RWPE2 (cell line): ENCODE measurements around the gene RARB.

ENCODE experiments used
- ATAC-seq: fragments of 200-7000 bp; cut with Tn5 transposase; 3 replicates; pipeline ENCODE4 v1.9.1; 2021; ENCODE audit warnings: low read depth
- DNase-seq: peaks from one replicate; pipeline ENCODE4 v3.0.0-alpha.2; 2020; ENCODE audit warnings: low spot score
- H3K27ac ChIP-seq: fragments of 450-650 bp; 2 replicates; pipeline ENCODE4 v1.5.1; 2017; ENCODE audit warnings: mild to moderate bottlenecking; ENCODE audit not compliant: poor library complexity, severe bottlenecking
- H3K27me3 ChIP-seq: fragments of 250-450 bp; sonication (Bioruptor Pico); 2 replicates; pipeline ENCODE4 v1.5.1; 2021; ENCODE audit warnings: mild to moderate bottlenecking, moderate library complexity; ENCODE audit not compliant: insufficient read depth, poor library complexity, severe bottlenecking
- H3K36me3 ChIP-seq: fragments of 250-450 bp; sonication (Bioruptor Pico); 2 replicates; pipeline ENCODE4 v1.5.1; 2020; ENCODE audit warnings: low read depth, mild to moderate bottlenecking, moderate library complexity
- H3K4me1 ChIP-seq: fragments of 250-450 bp; sonication (Bioruptor Pico); 2 replicates; pipeline ENCODE4 v1.5.1; 2021; ENCODE audit warnings: mild to moderate bottlenecking, moderate library complexity; ENCODE audit not compliant: insufficient read depth, poor library complexity, severe bottlenecking
- H3K4me3 ChIP-seq: fragments of 250-450 bp; sonication (Bioruptor Pico); 2 replicates; pipeline ENCODE4 v1.5.1; 2021; ENCODE audit warnings: mild to moderate bottlenecking, moderate library complexity; ENCODE audit not compliant: severe bottlenecking
- H3K9me3 ChIP-seq: fragments of 250-450 bp; sonication (Bioruptor Pico); 2 replicates; pipeline ENCODE4 v1.5.1; 2021; ENCODE audit warnings: mild to moderate bottlenecking, moderate library complexity; ENCODE audit not compliant: severe bottlenecking
- TF ChIP-seq, protein P1 (sequence below): fragments of 450-650 bp; IDR thresholded peaks from one replicate; pipeline ENCODE4 v1.5.1; 2017; ENCODE audit warnings: mild to moderate bottlenecking, moderate library complexity; ENCODE audit not compliant: poor library complexity, severe bottlenecking

RARB gene

DNA sequence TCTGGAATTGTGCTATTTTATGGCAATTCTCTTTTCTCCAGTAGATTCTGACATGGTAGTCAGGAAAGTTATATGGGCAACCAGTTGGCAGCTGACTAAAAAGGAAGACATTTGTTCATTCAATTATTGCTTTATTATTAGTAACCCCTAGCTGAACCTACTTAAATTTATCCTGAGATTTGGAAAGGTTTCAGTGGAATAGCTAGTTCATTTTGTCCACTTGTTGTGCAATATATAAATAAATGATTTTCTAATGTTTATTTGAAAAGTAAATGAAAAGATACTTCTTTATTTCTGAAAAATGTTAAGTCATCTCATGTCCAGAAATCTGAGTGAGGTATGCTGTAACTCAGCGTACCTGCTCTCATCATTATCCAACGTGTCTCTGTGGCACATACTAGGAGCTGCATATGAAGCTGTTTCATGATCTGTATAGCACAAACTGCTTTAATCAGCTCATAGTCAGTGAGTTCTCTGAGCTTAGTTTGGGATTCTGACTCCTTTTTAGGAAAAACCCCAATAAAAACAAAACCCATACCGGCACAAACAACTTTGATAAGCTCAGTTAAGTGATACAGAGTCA lies 35.9 kb downstream of the RARB start:
- ATAC-seq (no peak), DNase-seq (no peak)
- TF ChIP-seq, protein P1, sequence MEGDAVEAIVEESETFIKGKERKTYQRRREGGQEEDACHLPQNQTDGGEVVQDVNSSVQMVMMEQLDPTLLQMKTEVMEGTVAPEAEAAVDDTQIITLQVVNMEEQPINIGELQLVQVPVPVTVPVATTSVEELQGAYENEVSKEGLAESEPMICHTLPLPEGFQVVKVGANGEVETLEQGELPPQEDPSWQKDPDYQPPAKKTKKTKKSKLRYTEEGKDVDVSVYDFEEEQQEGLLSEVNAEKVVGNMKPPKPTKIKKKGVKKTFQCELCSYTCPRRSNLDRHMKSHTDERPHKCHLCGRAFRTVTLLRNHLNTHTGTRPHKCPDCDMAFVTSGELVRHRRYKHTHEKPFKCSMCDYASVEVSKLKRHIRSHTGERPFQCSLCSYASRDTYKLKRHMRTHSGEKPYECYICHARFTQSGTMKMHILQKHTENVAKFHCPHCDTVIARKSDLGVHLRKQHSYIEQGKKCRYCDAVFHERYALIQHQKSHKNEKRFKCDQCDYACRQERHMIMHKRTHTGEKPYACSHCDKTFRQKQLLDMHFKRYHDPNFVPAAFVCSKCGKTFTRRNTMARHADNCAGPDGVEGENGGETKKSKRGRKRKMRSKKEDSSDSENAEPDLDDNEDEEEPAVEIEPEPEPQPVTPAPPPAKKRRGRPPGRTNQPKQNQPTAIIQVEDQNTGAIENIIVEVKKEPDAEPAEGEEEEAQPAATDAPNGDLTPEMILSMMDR, result no peak
- Histone ChIP-seq H3K9me3 (no peaks in the 10 kb centered on the region), H3K36me3 (no peaks in the 10 kb centered on the region), H3K27ac (no peak overlapping the region), H3K4me1 (no peaks in the 10 kb centered on the region), H3K4me3 (no peak overlapping the region), H3K27me3 (no peaks in the 10 kb centered on the region)

GRCh38 chr3:25465266-25465860 lies 37.3 kb downstream of the RARB start:
- TF ChIP-seq, protein P1, result no peak
- DNase-seq, result no peak
- Histone ChIP-seq H3K9me3 (no peaks in the 10 kb centered on the region), H3K27me3 (no peaks in the 10 kb centered on the region), H3K4me3 (no peak overlapping the region), H3K36me3 (no peaks in the 10 kb centered on the region), H3K27ac (no peak overlapping the region), H3K4me1 (no peaks in the 10 kb centered on the region)
- ATAC-seq, result no peak

GRCh38 chr3:25468866-25469319 lies 40.8 kb downstream of the RARB start:
- Histone ChIP-seq H3K27ac (no peak overlapping the region), H3K9me3 (no peaks in the 10 kb centered on the region), H3K36me3 (no peaks in the 10 kb centered on the region), H3K4me1 (peaks cover 4% of the 10 kb centered on the region), H3K27me3 (no peaks in the 10 kb centered on the region), H3K4me3 (no peak overlapping the region)
- TF ChIP-seq, protein P1, result no peak
- DNase-seq (no peak), ATAC-seq (no peak)

- ATAC-seq, result no peak
- TF ChIP-seq, protein P1, result no peak
Measured at GRCh38 chr3:25469558-25469957, 41.5 kb downstream of the RARB start.

DNA sequence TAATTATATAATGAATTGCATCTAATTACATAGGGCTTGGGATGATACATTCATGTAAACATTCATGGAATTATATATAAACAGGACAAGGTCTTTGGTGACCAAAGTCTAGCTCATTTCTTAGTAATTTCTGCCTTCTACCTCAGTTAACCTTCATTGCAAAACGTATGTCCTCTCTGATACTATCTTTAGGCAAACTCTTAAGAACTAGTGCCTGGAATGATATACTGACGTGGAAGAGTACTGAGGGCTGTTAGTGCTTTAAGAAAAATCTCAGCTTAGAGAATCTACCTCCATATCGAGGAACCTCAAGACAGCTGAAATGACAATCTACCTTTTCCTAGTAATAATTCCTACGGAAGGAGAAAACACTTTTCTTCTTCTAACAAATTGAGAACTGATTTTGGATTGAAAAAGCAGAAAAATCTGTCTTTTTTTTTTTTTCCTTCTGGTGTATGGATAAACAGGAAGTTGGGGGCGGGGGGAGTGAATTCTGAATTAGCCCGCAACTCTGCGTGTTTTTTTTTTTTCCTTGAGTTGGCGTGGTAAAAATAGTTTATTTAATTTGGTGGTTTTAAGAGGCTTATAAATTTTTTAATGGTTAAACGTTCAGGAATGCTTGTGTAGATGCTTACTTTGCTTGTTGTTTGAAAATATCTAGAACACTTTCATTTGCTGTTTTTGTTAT lies 43.2 kb downstream of the RARB start:
- no peak overlapping the region for H3K27ac ChIP-seq

More at GRCh38 chr3:25469558-25469957, 41.5 kb downstream of the RARB start:
- H3K27me3 ChIP-seq, result no peaks in the 10 kb centered on the region
- no peak overlapping the region for H3K4me3 ChIP-seq
- peaks cover 4% of the 10 kb centered on the region for H3K4me1 ChIP-seq
- DNase-seq, result no peak
- H3K36me3 ChIP-seq, result no peaks in the 10 kb centered on the region
- no peaks in the 10 kb centered on the region for H3K9me3 ChIP-seq
- no peak overlapping the region for H3K27ac ChIP-seq

More for the DNA sequence above, 43.2 kb downstream of the RARB start:
- Histone ChIP-seq H3K36me3 (no peaks in the 10 kb centered on the region), H3K4me1 (peaks cover 4% of the 10 kb centered on the region), H3K27me3 (no peaks in the 10 kb centered on the region), H3K9me3 (no peaks in the 10 kb centered on the region), H3K4me3 (no peak overlapping the region)
- ATAC-seq (no peak), DNase-seq (no peak)
- TF ChIP-seq, protein P1, result no peak
